C1 segment of cervical spinal cord (tissue), 14 donors: Measurements from ENCODE around the gene FADS1.
A peak's percentile ranks its signal among the peaks of the same experiment; 100 is the strongest.

ENCODE experiments used
- DNase-seq, 14 donors: peaks; one replicate each; lab custom pipeline; 2025; lab: John Stamatoyannopoulos, UW

FADS1 gene

GRCh38 chr11:61846362-61847020, 29.7 kb upstream of the FADS1 start:
- no peak for DNase-seq

DNA sequence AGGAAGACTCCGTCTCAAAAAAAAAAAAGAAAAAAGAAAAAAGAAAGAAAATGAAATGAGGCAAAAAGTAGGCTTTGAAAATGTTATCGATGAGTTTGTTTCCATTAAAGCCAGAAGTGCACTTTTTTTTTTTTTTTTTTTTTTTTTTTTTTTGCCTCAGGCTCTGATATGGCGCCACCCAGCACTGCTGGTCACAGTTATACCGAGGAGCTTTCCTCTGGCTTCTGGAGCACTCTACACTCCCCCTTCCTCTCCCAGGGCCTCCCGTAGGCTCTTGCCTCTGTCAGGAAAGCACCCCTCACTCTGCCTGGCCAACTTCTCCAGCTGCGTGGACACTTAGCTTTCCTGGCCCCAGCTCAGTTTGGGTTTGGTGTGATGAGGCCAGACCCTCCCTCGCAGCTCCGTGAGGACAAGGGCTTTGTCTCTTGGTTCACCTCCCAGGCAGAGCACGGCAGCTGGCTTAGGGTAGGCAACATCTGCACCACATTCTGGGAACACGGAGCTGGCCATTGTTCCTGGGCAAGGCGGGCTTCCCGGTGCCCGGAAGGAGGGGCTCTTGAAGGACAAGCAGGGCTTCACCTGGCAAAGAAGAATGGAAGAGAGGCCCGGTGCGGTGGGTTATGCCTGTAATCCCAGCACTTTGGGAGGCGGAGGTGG, 28.2 kb upstream of the FADS1 start:
- no peak for DNase-seq

DNA sequence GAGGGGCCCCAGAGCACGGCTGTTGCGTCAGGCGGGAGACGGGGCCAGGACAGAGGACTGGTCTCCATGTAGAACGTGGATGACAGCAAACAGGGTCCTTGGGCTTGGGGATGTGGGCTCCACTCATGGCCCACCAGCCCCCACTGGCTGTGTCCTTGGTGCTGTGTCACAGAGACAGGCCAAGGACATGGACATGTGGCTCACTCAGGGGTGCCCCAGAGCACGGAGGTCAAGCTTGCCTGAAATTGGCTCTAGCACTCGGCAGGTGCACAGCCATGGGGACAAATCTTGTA, 25.7 kb upstream of the FADS1 start:
- DNase-seq: no peak

- DNase-seq: peak in 6 of 14 donors; percentile 7 to 38 (median 20)
Observed at GRCh38 chr11:61841636-61842527, 25.1 kb upstream of the FADS1 start.

DNA sequence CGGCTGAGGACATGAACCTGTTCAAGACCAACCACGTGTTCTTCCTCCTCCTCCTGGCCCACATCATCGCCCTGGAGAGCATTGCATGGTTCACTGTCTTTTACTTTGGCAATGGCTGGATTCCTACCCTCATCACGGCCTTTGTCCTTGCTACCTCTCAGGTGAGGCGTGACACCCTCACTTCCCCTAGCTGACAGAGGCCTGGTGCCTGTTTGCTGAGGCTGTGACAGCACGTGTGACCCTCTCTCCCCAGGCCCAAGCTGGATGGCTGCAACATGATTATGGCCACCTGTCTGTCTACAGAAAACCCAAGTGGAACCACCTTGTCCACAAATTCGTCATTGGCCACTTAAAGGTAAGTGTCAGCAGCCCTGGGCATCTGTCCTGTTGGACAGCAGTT, 23.6 kb upstream of the FADS1 start:
- DNase-seq: no peak

DNA sequence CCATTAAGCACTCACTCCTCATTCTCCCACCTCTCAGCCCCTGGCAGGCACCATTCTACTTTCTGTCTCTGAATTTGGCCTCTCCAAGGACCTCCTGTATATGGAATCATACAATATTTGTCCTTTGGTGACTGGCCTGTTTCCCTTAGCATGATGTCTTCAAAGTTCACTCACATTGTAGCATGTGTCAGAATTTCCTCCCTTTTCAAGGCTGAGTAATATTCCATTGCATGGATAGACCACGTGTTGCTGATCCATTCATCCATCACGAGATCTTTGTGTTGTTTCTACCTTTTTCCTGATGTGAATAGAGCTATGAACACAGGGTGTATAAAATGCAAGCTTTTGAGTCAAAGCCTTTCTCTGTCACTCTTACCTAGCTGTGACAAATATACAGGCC, 22.9 kb upstream of the FADS1 start:
- DNase-seq: no peak

- no peak for DNase-seq
Observed at GRCh38 chr11:61838921-61839320, 22.1 kb upstream of the FADS1 start.

GRCh38 chr11:61838501-61838900, 21.7 kb upstream of the FADS1 start:
- no peak for DNase-seq

DNA sequence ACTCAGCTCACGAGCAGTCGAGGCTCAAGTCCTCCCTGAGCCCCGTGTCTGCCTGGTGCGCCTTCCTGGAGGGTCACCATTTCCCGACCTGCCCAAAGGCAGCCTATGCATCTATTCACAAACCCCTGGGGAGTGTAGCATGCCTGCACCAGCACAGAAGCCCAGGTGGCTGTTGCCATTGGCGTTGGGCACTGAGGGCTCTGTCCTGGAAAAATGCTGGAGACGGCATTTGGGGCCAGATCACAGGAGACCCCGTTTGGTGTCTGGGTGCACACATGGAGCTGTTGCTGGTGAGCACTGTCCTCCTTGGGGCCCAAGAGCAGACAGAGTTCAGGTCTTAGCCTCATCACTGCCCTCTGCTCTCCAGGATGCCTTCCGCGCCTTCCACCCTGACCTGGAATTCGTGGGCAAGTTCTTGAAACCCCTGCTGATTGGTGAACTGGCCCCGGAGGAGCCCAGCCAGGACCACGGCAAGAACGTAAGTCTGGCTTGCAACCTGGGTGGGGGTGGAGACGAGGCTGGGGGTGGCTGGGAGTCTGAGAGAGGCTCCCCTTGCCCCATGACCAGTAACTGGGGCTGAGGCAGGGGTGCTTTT, 20.7 kb upstream of the FADS1 start:
- DNase-seq: no peak

- no peak for DNase-seq
Observed at GRCh38 chr11:61836193-61836592, 19.4 kb upstream of the FADS1 start.

DNA sequence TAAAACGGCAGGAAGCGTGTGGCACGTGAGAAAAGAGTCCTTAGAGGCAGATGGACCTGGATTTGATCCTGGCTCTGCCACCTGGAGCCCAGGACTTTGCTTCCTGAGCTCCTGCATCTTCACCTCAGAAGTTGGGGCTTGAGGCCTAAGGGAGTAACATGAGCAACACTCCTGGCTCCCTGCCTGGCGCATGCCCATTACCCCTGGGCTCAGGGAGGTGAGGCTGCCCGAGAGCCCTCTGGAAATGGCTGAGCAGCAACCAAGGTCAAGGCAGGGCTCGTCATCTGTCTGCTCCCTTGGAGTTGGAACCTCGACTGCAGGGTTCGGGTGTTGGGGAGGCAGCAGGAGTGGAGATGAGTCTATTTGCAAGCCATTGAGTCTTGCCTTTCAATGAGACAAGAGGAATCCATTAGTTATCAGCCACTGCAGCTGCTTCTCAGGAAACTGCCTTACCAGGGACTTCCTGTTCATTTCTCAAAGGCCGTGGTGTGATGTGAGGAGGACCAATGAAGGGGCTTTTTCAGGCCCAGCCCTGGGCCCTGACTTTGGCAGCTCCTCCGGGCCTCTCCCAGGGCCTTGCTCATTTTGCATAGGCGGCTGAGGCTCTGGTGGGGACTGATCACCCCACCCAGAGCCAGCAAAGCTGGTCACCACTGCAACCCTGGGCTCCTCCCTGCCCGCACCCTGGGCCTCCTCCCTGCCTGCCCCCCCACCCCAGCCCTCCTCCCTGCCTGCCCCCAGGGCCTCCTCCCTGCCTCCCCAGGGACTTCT, 17.7 kb upstream of the FADS1 start:
- peak in 10 of 14 donors; percentile 10 to 78 (median 51) for DNase-seq

DNA sequence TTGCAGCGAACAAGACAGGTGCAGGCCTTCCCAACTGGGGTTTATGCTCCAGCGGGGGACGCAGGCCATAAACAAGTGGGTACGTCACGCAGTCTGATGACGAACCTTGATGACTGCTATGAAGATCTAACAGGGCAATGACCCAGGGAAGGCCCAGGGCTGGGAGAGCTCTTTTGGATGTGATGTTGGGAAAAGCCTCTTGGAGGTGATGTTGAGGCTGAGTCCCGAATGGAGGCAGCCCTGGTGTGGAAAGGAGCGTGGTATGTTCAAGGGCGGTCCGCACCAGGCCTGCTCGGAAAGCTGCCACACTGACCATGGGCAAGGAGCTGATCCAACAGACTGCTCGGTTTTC, 17.1 kb upstream of the FADS1 start:
- DNase-seq: no peak

DNA sequence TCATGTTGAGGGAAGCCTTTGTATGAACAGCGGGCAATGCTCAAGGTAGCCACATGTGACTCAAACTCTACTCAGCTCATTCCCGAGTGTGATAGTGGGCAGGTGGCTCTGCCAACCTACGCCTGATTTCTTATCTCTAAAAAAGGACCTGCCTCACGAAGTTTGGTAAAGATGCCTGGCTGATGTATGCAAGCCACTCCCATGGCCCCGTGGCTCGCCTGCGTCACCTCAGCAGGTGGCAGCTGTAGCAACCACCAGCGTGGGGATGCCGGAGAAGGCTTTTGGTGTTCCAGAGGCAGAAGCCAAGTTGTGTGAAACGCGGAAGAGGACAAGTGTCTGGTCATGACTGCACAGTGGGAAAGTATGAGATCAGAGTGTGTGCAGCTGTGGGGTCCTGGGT, 16.7 kb upstream of the FADS1 start:
- DNase-seq: no peak

DNA sequence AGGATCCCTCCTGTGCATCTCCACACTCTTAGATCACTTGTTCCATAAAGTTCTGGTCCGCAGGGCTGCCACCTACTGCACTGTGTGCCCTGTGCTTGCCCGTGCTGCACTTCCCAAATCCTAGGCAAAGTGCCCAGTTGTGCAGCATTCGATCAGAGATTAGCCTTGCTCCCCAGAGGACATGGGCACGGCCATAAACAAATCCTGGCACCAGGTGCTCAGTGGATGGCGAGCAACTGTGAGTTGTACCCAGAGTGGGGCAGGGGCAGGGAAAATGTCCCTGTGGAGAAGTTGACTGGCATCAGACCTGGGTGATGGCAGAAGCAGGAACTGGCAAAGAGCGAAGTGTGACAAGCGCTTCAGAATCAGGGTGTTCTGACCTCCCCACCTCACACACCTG, 16.0 kb upstream of the FADS1 start:
- DNase-seq: no peak

GRCh38 chr11:61832207-61832606, 15.4 kb upstream of the FADS1 start:
- DNase-seq: no peak

GRCh38 chr11:61830237-61831105, 13.7 kb upstream of the FADS1 start:
- DNase-seq: no peak

- no peak for DNase-seq
Observed at GRCh38 chr11:61829806-61830205, 13.0 kb upstream of the FADS1 start.

DNA sequence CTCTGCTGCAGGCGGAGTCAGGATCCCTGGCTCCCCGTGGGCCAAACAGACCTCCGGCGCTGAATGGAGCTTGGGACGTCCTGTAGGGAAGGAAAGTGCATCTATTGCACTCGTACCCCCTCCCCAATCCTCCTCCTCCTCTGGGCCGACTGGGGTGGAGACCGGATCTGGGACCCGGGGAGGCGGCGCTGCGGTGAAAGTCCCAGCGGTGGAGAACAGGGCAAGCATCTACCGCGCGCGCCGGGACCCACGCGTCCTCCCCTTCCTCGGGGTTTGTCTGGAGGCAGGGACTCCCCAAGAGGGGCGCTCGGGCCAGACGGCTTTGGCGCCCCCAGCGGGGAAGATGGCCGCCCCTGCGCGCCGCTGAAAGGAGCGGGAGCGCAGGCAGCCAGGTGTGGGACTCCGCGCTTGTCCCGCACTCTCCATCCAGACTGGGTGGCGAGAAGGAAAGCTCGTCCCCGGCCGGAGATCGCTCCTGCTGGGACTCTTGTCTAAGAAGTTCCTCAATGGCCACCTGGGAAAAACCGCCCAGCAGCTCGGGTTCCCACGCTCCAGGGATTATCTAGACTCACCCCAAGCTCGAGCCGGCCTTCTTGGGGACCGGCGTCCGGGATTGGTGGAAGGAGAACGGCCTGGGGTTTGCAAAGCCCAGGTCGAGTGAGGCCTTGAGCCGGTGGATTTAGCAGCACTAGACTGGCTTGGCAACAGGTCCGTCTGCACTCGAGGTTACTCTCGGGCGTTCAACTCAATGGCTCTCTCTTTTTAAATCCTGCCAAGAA, 12.0 kb upstream of the FADS1 start:
- peak in 8 of 14 donors; percentile 18 to 66 (median 49) for DNase-seq

DNA sequence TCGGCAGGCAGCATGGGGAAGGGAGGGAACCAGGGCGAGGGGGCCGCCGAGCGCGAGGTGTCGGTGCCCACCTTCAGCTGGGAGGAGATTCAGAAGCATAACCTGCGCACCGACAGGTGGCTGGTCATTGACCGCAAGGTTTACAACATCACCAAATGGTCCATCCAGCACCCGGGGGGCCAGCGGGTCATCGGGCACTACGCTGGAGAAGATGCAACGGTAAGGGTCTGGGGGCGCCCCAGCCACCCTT, 11.5 kb upstream of the FADS1 start:
- DNase-seq: peak in 2 of 14 donors; percentile 51 to 52
